Fibroblast of the aortic adventitia (primary cell): ENCODE measurements around the gene TBATA. TPM values are rescaled to one million over a fixed set of nuclear protein-coding genes. Genes with fewer than 3 reads are reported as not detected.
A peak's percentile ranks its signal among the peaks of the same experiment; 100 is the strongest.

Source experiments
- DNase-seq: peaks from one replicate; pipeline ENCODE4 v3.0.0-alpha.2; 2010; ENCODE audit warnings: low read depth
- H3K4me3 ChIP-seq: 2 replicates; pipeline ENCODE4 v1.5.1; 2011; ENCODE audit warnings: low read depth, mild to moderate bottlenecking, control low read depth, low read length, moderate library complexity
- total RNA-seq: library from RNA; depleted of rRNA; stranded (reverse); fragments of >200 nt; gene quantifications from 2 replicates; pipeline ENCODE4 v1.2.3, GENCODE V29; 2012; ENCODE audit warnings: low replicate concordance
- TF ChIP-seq, protein P1 (sequence below): IDR thresholded peaks from 2 replicates; pipeline ENCODE4 v1.5.1; 2011; ENCODE audit warnings: mild to moderate bottlenecking, low read length, control low read depth, inconsistent platforms; ENCODE audit not compliant: insufficient read depth

TBATA gene
- total RNA-seq, 1 donor: not detected

DNA sequence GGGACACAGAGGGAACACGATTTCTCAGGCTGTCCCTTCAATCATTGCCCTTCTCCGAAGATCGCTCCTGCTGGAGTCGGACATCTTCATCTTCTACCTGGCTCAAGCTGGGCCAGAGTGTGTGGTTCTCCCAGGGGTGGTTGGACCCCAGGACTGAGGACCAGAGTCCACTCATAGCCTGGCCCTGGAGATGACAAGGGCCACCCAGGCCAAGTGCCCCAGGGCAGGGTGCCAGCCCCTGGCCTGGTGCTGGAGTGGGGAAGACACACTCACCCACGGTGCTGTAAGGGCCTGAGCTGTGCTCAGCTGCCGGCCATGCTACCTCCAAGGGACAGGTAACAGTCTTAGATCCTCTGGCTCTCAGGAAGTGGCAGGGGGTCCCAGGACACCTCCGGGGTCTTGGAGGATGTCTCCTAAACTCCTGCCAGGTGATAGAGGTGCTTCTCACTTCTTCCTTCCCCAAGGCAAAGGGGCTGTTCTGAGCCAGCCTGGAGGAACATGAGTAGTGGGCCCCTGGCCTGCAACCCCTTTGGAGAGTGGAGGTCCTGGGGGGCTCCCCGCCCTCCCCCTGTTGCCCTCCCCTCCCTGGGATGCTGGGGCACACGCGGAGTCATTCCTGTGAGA is 23.3 kb downstream of the TBATA start:
- no peak for DNase-seq
- H3K4me3 ChIP-seq: no peak overlapping the region
- TF ChIP-seq, protein P1, sequence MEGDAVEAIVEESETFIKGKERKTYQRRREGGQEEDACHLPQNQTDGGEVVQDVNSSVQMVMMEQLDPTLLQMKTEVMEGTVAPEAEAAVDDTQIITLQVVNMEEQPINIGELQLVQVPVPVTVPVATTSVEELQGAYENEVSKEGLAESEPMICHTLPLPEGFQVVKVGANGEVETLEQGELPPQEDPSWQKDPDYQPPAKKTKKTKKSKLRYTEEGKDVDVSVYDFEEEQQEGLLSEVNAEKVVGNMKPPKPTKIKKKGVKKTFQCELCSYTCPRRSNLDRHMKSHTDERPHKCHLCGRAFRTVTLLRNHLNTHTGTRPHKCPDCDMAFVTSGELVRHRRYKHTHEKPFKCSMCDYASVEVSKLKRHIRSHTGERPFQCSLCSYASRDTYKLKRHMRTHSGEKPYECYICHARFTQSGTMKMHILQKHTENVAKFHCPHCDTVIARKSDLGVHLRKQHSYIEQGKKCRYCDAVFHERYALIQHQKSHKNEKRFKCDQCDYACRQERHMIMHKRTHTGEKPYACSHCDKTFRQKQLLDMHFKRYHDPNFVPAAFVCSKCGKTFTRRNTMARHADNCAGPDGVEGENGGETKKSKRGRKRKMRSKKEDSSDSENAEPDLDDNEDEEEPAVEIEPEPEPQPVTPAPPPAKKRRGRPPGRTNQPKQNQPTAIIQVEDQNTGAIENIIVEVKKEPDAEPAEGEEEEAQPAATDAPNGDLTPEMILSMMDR: no peak

DNA sequence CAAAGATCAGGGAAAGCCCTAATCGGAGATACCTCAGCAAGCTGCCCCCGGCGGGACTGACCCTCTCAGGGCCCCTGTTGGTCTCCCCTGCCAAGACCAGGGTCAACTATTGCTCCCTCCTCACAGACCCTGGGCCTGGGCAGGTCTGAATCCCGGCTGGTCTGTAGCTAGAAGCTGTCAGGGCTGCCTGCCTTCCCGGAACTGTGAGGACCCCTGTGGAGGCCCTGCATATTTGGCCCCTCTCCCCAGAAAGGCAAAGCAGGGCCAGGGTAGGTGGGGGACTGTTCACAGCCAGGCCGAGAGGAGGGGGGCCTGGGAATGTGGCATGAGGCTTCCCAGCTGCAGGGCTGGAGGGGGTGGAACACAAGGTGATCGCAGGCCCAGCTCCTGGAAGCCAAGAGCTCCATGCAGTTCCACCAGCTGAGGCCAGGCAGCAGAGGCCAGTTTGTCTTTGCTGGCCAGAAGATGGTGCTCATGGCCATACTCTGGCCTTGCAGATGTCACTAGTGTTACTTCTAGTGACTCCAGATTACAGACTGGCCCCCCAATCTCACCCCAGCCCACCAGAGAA is 24.1 kb downstream of the TBATA start:
- H3K4me3 ChIP-seq: no peak overlapping the region
- TF ChIP-seq, protein P1: no peak
- no peak for DNase-seq

DNA sequence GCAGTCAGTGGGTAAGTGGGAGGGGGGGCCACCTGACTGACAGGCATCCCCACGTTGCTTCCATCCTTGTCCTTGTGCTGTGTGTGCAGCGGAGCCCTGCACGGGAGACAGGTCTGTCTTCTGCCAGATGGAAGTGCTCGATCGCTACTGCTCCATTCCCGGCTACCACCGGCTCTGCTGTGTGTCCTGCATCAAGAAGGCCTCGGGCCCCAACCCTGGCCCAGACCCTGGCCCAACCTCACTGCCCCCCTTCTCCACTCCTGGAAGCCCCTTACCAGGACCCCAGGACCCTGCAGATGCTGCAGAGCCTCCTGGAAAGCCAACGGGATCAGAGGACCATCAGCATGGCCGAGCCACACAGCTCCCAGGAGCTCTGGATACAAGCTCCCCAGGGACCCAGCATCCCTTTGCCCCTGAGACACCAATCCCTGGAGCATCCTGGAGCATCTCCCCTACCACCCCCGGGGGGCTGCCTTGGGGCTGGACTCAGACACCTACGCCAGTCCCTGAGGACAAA is 24.8 kb downstream of the TBATA start:
- no peak for DNase-seq
- H3K4me3 ChIP-seq: no peak overlapping the region
- TF ChIP-seq, protein P1: no peak

DNA sequence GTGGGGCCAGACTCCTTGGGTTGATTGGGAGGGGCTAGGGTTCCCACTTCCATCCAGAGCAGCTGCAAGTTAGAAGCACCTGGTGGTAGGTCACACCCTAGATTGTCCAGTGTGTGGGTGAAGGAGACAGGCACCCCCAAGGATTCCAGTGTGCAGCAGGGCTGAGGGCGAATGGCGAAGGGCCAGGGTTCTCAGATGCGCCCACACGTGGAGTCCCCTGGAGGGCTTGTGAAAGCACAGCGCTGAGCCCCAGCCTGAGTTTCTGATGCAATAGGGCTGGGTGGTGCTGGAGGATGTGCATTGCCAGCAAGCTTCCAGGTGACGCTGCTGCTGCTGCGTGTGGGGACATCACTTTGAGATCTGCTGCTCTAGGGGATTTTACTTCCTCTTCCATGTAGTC is 25.4 kb downstream of the TBATA start:
- no peak overlapping the region for H3K4me3 ChIP-seq
- TF ChIP-seq, protein P1: no peak
- DNase-seq: no peak

DNA sequence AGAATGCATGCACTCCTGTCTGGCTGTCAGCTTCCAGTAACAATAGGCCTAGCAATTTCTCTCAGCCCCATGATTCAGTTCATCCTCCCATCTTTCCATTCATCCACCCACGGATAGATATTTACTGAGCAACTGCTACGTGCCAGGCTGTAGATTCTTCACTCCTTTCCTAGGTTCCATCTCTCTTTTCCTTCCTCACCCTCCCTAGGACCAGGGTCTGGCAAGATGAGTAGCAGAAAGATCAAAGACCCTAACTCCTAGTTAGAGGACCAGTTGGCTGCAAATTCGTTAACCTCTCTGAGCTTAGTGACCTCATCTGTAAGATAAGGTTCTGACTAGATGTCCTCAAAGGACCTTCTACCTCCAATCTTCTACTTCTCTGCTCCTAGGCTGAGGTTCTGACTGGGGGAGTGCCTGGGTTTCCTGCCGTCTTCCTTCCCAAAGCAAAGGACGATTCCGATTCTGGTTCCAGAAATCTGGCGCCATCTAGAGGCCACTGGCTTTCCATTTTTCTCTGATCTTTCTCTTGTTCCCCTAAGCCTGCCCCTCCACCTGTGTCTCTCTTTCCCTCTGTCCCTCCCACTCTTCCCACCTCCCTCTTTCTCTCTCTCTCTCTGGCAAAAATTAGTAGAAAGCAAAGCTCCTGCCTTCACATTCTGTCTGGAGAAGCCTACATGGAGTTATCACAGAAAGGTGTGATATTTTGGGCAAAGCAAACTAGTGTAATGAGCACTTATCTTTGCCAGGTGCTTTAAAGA is 26.2 kb downstream of the TBATA start:
- H3K4me3 ChIP-seq: no peak overlapping the region
- DNase-seq: peak; percentile 85
- TF ChIP-seq, protein P1: peak; percentile 75

DNA sequence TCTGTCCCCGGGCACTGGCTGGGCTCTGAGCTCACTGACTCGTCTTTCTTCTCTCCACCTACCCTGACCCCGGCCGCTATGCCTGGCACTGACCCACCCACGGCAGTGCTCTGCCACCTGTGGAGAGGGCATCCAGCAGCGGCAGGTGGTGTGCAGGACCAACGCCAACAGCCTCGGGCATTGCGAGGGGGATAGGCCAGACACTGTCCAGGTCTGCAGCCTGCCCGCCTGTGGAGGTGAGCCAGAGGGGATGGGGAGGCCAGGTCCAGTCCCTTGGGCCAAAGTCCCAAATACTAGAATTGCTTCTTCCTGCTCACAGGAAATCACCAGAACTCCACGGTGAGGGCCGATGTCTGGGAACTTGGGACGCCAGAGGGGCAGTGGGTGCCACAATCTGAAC is 27.3 kb downstream of the TBATA start:
- DNase-seq: no peak
- H3K4me3 ChIP-seq: no peak overlapping the region
- TF ChIP-seq, protein P1: no peak
